Astrocyte (in vitro differentiated cells and primary cell): ENCODE results near the gene NCMAP.

Experiments used
- CTCF ChIP-seq: IDR thresholded peaks from 2 replicates; pipeline ENCODE4 v1.5.1; 2011; ENCODE audit warnings: low read depth, mild to moderate bottlenecking, inconsistent platforms, low read length, moderate library complexity; ENCODE audit not compliant: insufficient read depth
- EZH2 ChIP-seq: IDR thresholded peaks from 2 replicates; pipeline ENCODE4 v1.6.1; 2012; ENCODE audit warnings: mild to moderate bottlenecking, low read length, inconsistent platforms; ENCODE audit not compliant: insufficient read depth

- TF ChIP-seq CTCF, result no peak
- no peak for TF ChIP-seq EZH2
Observed at GRCh38 chr1:24540051-24540905, 15.6 kb upstream of the NCMAP start.
